Stimulated activated CD4-positive, alpha-beta T cell treated with anti-CD3 and anti-CD28 coated beads, Interleukin-15, amount 100 ng/mL, for 48 hours (primary cell): ENCODE measurements around the gene ACSM4.

Experiments used
- DNase-seq, 2 donors: peaks; one replicate each; pipeline ENCODE4 v3.0.0-alpha.2; 2020; ENCODE audit warnings: low read depth in 2 of 2

The ACSM4 gene

DNA sequence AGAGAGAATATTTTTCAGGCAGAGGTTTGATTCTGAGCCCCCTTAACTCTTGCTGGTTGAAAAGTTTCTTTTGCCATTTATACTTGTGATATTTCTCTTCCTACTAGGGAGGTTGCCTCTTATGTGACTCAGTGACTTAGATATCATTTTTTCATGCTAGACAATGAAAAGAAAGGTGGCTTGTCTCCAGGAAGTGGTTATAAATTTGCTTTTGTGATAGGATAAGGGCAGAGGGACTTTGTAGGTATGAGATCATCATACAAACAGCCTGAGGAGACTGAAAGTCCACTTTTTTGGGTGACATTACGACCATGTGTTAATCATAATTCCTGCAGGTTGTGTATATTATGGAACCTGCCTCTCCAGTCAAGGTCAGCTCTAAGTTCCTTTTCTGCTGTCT lies 35.8 kb downstream of the ACSM4 start:
- DNase-seq, result no peak

DNA sequence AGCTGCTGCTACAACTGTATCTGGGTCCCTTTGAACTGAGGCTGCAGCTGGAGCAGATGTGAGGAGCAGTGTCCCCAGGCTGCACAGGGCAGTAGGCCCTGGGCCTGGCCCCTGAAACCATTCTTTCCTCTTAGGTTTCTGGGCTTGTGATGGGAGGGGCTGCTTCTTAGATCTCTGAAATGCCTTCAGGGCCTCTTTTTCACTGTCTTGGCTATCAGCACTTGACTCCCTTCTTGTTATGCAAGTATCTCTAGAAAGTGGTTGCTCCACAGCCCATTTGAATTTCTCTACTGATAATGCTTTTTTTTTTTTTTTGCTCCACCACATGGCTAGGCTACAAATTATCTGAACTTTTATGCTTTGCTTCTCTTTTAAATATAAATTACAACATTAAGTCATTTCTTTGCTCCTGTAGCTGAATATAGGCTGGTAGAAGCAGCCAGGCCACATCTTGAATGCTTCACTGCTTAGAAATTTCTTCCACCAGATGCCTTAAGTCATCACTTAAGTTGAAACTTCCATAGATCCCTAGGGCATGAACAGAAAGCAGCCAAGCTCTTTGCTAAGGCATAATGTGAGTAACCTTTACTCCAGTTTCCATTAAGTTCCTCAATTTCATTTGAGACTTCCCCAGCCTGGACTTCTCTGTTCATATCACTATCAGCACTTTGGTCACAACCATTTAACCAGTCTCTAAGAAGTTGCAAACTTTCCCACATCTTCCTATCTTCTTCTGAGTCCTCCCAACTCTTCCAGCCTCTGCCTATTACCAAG lies 41.1 kb downstream of the ACSM4 start:
- DNase-seq, result no peak

DNA sequence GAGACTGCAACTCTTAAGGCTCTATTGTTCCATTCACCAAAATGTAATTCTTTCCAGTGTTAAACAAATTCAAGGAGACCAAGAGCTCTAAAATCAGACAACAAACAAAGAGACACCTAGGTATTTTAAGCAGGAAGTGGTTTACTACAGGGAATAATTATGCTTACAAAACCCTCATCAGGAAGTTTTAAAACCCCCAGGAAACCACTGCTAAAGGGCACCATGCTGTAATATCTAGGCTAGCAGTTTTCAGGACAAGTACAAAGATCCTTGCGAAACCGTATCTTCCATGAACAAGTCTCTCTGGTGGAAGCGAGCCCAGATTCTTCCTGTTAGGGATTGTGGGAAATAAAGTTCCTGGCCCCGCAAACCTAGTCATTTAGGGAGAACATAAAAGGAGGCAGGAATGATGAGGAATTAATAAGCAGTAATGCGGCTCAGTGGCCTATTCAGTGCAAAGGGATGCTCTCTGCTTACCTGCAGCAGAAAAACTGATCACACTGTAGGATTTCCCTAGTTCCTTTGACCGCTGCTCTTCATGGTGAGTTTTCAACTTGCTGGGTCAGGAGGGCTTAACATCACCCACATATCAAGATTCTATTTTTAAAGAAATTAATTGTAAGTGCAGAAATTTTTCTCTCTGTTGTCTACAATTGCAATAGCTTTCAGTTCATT lies 42.8 kb downstream of the ACSM4 start:
- DNase-seq, result no peak

DNA sequence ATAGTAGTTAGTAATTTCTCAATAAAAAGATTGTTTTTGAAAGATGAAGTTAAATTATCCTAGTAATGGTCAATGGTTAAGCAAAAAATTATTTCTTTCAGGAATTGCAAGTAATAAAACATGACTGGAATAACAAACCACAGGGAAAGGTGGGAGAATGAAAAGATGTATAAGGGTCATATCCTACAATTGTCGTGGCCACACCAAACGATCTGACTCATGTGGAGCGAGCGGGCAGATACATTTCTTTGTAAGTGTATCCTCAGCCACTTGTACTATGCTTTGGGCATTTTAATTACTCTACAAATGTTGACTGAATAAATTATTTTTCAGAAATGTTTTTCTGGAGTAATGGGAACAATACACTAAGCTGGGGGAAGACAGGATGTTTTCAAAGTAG lies 45.5 kb downstream of the ACSM4 start:
- no peak for DNase-seq

DNA sequence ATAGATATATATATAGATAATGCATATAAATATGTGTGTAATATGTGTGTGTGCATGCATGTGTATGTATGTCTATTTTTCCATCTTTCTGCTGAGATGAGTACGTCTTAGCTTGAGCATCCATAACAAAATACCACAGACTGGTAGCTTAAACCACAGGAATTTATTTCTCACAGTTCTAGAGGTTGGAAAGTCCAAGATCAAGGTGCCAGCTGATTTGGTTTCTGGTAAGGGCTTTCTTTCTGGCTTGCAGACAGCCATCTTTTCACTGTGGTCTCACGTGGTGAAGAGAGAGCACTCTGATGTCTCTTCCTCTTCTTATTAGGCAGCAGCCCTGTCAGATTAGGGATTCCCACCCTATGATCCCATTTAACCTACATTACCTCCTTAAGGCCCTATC lies 47.3 kb downstream of the ACSM4 start:
- DNase-seq, result no peak

DNA sequence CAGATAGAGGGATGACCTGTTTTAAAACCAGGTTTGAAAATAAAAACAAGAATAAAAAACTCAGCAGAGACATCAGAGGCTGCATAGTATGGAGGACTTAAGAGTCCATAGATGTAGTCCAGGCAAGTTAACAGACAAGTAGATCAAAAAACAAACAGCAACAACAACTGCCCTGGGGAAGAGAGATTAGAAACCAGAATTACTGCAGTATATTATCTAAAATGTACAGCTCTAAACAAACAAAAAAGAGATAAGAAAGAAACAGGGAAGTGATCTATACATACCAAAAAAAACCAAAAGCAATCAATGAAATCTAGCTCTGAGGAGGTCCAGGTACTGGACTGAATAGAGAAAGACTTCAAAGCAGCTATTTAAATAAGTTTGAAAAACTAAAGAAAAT lies 48.8 kb downstream of the ACSM4 start:
- DNase-seq, result no peak

DNA sequence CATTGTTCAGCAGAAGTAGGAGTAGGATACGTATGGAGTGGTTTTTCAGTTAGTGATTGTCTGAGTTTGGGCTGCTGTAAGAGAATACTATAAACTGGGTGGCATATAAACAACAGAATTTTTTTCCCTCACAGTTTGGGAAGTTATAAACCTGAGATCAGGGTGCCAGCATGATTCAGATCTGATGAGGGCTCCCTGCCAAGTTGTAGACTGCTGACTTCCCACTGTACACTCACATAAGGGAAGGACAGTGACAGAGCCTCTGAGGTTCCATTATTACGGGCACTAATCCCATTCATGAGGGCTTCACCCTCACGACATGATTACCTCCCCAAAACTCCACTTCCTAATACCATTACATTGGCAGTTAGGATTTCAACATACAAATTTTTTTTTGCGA lies 50.7 kb downstream of the ACSM4 start:
- no peak for DNase-seq

DNA sequence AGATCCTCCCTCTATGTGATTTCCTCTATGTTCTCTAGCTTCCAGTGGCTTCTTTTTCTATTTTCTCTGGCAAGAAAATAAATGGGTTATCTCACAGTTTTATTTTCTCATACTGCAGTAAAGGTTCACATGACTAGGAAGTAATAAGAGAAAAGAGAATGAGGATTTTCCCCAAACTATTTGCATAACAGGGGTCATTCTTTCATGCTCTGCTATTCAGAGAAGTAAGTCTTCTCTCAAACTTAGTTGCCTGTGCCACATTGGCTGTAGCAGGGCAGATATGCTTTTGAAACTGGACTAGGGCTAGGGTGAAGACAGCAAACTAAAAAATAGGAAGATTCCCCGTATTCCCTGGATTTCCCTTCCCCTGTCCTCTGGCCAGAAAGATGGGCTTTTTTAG lies 57.4 kb downstream of the ACSM4 start:
- DNase-seq, result no peak

DNA sequence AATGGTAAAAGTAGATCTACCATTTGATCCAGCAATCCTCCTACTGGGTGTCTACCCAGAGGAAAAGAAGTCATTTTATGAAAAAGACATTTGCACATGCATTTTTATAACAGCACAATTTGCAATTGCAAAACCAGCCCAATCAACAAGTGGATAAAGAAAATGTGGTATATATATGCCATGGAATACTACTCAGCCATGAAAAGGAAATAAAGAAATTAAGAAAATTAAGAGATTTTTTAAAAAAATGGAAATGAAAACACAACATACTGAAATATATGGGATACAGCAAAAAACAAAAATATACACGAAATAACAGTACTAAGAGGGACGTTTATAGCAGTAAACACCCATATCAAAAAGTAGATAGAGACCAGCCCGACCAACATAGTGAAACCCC lies 58.9 kb downstream of the ACSM4 start:
- no peak for DNase-seq

DNA sequence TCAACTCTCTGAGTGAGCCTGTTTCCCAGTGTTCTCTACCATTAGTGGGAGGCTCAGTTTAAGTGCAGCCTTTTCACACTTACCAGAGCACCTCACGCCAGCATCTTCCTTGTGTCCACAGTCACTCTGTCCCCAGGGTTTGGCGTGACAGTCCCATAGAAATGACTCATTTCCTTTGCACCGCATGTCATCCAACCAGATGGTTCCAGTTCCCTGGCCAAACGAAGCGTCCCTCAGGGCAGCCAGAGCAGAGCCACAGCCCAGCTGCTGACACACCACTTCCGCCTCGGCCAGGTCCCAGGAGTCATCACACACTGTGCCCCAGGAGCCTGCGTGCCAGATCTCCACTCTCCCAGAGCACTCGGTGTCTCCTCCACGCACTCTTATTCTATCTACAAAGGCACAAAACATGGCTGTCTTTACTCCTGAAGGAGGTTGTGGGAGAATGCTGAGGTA lies 65.4 kb downstream of the ACSM4 start:
- DNase-seq, result no peak

DNA sequence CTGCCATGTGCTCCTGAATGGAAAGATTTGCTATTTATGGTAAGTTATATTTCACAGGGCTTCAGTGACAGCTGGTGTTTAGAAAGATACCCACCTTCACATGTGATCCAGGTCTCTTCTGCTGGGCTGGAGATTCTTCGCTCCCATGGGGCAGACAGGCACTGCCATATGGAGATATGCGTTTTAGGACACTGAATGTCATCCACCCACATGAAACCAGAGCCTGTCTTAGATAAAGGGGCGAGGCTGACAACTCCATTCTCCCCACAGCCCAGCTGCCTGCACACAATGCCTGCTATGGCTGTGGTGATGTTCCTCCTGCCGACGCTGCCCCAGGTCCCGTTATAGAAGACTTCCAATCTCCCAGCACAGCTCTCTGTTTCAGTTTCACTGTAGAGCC lies 69.4 kb downstream of the ACSM4 start:
- no peak for DNase-seq

DNA sequence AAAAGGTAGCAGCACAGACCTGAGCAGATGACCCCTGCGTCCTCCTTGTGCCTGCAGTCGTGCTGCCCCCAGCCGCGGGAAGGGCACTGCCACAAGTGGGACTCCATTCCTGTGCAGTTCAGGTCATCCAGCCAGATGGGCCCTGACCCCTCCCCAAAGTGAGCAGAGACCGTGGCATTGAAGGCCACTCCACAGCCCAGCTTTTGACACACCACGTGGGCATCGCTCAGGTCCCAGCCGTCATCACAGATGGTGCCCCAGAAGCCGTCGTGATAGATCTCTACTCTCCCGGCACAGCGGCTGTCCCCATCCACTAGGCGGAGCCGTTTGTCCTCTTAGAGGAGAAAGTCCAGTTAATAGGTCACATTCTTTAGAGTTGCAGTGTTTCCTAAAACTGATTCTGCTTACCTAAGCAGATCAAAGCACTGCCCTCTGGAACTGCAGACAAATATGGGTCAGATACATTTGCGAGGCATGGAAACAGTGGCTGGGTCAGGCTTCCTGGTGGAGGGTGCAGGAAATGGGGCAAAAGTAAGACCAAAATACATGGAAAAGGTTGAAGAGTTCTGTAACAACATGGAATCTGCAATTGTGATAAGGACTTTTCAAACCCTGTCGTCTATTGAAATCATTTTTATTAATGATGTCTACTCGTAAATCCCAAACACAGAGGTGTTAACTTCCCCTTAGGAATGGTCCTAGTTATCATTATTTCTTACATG lies 70.7 kb downstream of the ACSM4 start:
- peak in 1 of 2 donors; percentile 10 for DNase-seq

DNA sequence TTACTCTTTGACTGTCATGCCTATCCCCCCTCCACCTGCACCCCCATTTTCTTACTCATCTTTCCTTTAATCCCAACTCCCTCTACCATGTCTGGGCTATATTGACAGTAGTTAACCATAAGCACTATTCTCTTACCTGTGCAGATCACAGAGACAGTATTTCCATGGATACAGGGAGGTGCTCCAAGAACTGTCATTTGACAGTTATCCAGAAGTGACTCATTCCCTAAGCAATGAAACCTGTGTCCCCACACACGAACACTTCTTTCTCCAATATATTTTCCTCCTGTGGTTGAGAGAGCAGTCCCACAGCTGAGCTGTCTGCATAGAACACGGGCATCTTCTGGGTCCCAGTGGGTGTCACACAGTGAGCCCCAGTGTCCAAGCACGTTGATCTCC lies 71.3 kb downstream of the ACSM4 start:
- no peak for DNase-seq

DNA sequence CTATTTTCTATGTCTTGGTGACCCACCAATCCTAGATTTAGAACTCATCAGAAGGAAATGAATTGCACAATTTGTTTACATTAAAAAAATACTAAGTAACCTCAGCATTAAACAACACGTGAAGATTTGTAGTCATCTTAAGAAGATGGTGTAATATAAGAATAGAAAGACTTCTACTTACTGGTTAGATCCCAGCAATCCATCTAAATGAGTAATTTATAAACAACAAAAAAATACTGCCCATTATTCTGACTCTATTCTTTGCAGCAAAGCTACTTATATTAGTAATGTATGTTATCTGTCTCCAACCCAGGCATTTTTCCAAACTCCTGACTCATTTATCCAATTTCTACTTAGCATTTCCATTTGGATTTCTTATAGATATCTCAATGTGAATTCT lies 72.3 kb downstream of the ACSM4 start:
- no peak for DNase-seq
